GM10266 (cell line): ENCODE results near the gene CPB2.

Experiments
- DNase-seq: peaks from one replicate; pipeline ENCODE4 v3.0.0; 2012; ENCODE audit errors: extremely low spot score
- CTCF ChIP-seq: IDR thresholded peaks from 2 replicates; pipeline ENCODE4 v1.5.1; 2012; ENCODE audit warnings: mild to moderate bottlenecking, low read depth; ENCODE audit not compliant: control insufficient read depth, insufficient read depth; ENCODE audit errors: missing control alignments

Gene CPB2

GRCh38 chr13:46126552-46127357 is 21.9 kb upstream of the CPB2 start:
- DNase-seq, result peak; percentile 49
- peak; percentile 95 for TF ChIP-seq CTCF

GRCh38 chr13:46126056-46126455 is 21.2 kb upstream of the CPB2 start:
- no peak for DNase-seq
- no peak for TF ChIP-seq CTCF

GRCh38 chr13:46124967-46125933 is 20.4 kb upstream of the CPB2 start:
- TF ChIP-seq CTCF, result no peak
- DNase-seq, result no peak

GRCh38 chr13:46124531-46124966 is 19.7 kb upstream of the CPB2 start:
- no peak for TF ChIP-seq CTCF
- DNase-seq, result peak; percentile 12

GRCh38 chr13:46122304-46122703 is 17.5 kb upstream of the CPB2 start:
- TF ChIP-seq CTCF, result no peak
- no peak for DNase-seq

DNA sequence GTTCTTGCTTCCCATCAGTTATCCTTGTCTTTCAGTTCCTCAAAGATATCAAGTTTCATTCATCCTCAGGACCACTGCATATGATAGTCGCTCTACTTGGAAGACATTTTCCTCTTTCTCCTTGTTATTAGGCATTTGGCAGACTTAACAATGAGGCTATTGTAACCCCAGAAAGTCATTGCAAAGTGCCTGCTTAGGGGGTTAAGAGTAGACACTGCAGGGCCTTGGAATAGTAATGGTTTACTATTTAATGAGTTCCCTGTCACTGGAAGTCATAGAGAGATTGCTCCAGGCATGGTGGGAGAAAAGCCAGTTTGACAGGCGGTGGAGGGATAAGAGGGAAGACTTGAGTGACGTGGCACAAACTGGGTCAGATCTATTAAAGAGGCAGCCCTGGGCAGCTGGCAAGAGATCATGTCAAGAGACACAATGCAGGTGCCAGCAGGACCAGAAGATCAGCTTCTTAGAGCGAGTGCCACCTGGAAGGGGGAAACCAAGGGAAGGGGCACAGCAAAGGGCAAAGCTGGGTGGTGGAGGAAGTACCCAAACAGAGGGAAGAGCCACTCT is 16.8 kb upstream of the CPB2 start:
- DNase-seq, result no peak
- no peak for TF ChIP-seq CTCF
